ENCODE results near the gene FRS3.

Gene FRS3

DNA sequence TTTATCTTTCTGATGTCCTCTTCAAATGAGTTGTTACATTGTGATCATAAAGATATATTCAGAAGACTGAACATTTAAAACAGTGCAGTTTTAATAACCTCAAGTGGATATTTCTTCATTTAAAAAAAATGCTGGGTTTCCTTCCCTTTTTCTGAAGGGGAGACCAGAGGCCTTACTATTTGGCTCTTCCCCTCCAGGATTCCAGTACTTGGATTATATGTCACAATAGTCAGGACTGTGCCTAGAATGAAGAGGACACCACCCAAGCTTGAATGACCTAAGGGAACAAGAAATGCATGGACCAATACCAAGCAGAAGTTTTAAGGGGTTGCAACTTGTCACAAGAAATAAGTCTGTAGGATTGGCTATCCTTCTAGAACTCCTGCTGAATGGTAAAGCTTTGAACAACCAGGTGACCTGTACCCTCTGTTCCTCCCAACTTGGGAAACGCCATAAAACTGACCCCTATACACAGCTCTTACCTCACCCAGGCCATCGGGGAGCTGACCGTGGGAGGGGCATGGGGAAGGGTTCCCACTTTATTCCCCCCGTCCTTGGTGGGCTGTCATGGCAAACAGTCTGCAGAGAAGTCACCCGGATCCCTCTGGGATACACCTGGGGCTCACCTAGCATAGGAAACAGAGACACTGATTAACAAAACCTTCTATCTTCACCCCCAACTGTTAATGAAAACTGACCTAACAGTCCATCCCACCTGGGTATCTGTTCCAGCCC is 2.0 kb downstream of the FRS3 start:
- Histone ChIP-seq H3K36me3 (ENCODE audit: control insufficient read depth, insufficient read depth, low read length) (peaks cover 2% of the 10 kb centered on the region), H3K4me3 (replicated peaks; ENCODE audit: low read depth, low read length) (no peak overlapping the region), H3K27me3 (replicated peaks; ENCODE audit: control insufficient read depth, insufficient read depth, low read length) (no peaks in the 10 kb centered on the region)
- TF ChIP-seq, protein P1, sequence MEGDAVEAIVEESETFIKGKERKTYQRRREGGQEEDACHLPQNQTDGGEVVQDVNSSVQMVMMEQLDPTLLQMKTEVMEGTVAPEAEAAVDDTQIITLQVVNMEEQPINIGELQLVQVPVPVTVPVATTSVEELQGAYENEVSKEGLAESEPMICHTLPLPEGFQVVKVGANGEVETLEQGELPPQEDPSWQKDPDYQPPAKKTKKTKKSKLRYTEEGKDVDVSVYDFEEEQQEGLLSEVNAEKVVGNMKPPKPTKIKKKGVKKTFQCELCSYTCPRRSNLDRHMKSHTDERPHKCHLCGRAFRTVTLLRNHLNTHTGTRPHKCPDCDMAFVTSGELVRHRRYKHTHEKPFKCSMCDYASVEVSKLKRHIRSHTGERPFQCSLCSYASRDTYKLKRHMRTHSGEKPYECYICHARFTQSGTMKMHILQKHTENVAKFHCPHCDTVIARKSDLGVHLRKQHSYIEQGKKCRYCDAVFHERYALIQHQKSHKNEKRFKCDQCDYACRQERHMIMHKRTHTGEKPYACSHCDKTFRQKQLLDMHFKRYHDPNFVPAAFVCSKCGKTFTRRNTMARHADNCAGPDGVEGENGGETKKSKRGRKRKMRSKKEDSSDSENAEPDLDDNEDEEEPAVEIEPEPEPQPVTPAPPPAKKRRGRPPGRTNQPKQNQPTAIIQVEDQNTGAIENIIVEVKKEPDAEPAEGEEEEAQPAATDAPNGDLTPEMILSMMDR (IDR thresholded peaks at IDR 0.05; ENCODE audit: insufficient read depth, low read length, poor library complexity, severe bottlenecking): no peak
- no peak for DNase-seq (ENCODE audit: extremely low read depth, insufficient read length)

DNA sequence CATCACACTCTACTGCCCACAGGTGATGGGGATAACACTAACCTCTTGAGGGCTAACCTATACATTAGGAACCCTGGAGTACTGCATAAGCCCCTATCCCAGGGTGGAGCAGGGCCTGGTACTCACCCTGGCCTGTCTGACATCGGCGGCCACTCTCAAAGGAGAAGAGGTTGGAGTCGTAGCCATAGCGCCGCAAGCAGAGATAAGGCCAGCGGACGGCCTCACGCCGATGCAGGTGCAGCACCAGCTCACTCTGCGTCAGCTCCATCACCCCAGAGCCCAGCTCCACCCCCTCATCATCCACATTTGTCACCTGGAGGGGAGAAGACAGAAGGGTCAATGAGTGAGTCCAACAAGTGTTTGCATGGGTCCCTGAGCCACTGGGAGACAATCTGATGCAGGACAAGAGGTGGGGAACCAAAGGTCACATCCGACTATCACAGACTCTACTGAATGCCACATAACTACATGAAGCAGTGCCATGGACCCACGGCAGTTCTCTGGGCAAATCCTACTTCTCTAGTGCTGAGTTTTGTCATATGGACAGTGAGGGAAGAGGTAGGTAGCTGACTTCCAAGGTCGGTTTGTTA is 4.3 kb downstream of the FRS3 start:
- no peak for DNase-seq (ENCODE audit: extremely low read depth, insufficient read length)
- peaks cover 7% of the 10 kb centered on the region for H3K36me3 ChIP-seq (ENCODE audit: control insufficient read depth, insufficient read depth, low read length)
- H3K27me3 ChIP-seq (replicated peaks; ENCODE audit: control insufficient read depth, insufficient read depth, low read length): no peaks in the 10 kb centered on the region
- TF ChIP-seq, protein P1 (IDR thresholded peaks at IDR 0.05; ENCODE audit: insufficient read depth, low read length, poor library complexity, severe bottlenecking): no peak
- no peak overlapping the region for H3K4me3 ChIP-seq (replicated peaks; ENCODE audit: low read depth, low read length)

GRCh38 chr6:41774841-41775240 is 4.9 kb downstream of the FRS3 start:
- H3K4me3 ChIP-seq (replicated peaks; ENCODE audit: low read depth, low read length): no peak overlapping the region
- TF ChIP-seq, protein P1 (IDR thresholded peaks at IDR 0.05; ENCODE audit: insufficient read depth, low read length, poor library complexity, severe bottlenecking): no peak
- H3K27me3 ChIP-seq (replicated peaks; ENCODE audit: control insufficient read depth, insufficient read depth, low read length): no peaks in the 10 kb centered on the region
- no peak for DNase-seq (ENCODE audit: extremely low read depth, insufficient read length)
- H3K36me3 ChIP-seq (ENCODE audit: control insufficient read depth, insufficient read depth, low read length): peaks cover 10% of the 10 kb centered on the region

DNA sequence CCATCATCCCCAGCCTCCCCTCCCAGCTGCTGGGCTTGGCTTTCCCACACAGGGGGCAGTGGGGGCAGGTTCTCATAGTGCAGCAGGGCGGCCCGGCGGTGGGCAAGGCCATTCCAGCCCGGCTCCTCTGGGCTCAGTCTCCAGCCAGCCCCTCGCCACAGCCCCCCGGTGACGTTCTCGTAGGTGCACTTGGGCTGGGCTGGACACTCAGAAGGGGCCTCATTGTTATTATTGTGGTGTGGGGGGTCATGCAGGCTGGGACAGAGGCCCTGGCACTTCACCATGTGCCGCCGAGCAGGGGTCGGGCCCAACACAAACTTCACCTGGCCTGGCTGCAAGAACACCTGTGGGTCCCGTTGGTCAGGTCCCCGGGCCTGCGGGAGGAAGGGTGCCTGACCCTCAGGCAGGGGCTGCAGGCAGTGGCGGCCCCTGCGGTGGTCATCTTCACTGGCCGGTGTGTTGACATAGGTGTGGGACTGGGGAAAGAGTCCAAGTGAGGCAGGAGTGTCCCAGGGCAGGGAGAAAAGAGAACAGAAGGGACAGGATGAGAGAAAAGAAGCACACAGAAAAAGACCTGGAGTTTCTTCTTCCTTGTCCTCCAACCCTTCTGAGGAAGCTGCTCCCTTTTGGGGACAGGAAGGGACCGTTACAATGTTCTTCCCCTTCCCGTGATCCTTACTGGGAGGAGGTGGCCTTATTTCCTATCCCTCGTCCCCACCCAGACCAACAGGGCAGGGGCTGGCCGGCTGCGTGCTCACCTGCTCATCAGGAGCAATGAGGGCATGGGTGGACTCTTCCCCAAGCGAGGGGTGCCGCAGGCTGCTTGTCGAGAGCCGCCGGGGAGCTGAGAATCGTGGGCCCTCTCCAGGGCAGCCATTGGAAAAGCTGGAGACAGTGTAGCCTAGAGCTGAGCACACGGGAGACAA is 8.4 kb downstream of the FRS3 start:
- no peak for DNase-seq (ENCODE audit: extremely low read depth, insufficient read length)
- H3K4me3 ChIP-seq (replicated peaks; ENCODE audit: low read depth, low read length): no peak overlapping the region
- TF ChIP-seq, protein P1 (IDR thresholded peaks at IDR 0.05; ENCODE audit: insufficient read depth, low read length, poor library complexity, severe bottlenecking): no peak
- peaks cover 10% of the 10 kb centered on the region for H3K36me3 ChIP-seq (ENCODE audit: control insufficient read depth, insufficient read depth, low read length)
- no peaks in the 10 kb centered on the region for H3K27me3 ChIP-seq (replicated peaks; ENCODE audit: control insufficient read depth, insufficient read depth, low read length)

- TF ChIP-seq, protein P1 (IDR thresholded peaks at IDR 0.05; ENCODE audit: insufficient read depth, low read length, poor library complexity, severe bottlenecking): no peak
- no peak for DNase-seq (ENCODE audit: extremely low read depth, insufficient read length)
- Histone ChIP-seq H3K4me3 (replicated peaks; ENCODE audit: low read depth, low read length) (no peak overlapping the region), H3K27me3 (replicated peaks; ENCODE audit: control insufficient read depth, insufficient read depth, low read length) (no peaks in the 10 kb centered on the region), H3K36me3 (ENCODE audit: control insufficient read depth, insufficient read depth, low read length) (peaks cover 10% of the 10 kb centered on the region)
Measured at GRCh38 chr6:41770381-41771057, 9.2 kb downstream of the FRS3 start.
